Choroid plexus epithelial cell (primary cell): ENCODE measurements around the gene ASPSCR1.

Source experiments
- DNase-seq: peaks from one replicate; pipeline ENCODE4 v3.0.0-alpha.2; 2010; ENCODE audit warnings: low read depth
- H3K4me3 ChIP-seq: 2 replicates; pipeline ENCODE4 v1.5.1; 2011; ENCODE audit warnings: low read depth, mild to moderate bottlenecking, control low read depth, low read length, moderate library complexity
- TF ChIP-seq, protein P1 (sequence below): conservative IDR thresholded peaks from 2 replicates; pipeline ENCODE4 v1.5.1; 2011; ENCODE audit warnings: low read depth, mild to moderate bottlenecking, control low read depth, inconsistent platforms, low read length, moderate library complexity

ASPSCR1 gene

DNA sequence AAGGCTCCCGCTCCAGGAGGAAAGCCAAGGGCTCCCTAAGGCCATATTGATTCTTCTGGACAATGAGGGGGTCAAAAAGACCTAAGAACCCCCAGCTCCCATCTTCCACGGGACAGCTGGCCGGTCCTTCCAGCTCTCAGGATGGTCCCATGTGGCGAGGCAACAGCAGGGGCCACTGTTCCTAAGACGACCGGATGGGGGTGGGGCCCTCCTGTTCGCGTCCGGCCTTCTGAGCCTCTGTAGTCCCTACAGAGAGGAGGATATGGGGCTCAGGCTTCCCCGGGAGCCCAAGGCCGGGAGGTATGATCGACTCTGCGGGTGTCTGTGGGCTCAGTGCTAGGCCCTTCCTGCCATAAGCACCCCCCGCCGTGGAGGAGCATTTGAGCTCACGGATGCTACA lies 66.1 kb downstream of the ASPSCR1 start:
- no peak for DNase-seq
- no peak overlapping the region for H3K4me3 ChIP-seq
- TF ChIP-seq, protein P1, sequence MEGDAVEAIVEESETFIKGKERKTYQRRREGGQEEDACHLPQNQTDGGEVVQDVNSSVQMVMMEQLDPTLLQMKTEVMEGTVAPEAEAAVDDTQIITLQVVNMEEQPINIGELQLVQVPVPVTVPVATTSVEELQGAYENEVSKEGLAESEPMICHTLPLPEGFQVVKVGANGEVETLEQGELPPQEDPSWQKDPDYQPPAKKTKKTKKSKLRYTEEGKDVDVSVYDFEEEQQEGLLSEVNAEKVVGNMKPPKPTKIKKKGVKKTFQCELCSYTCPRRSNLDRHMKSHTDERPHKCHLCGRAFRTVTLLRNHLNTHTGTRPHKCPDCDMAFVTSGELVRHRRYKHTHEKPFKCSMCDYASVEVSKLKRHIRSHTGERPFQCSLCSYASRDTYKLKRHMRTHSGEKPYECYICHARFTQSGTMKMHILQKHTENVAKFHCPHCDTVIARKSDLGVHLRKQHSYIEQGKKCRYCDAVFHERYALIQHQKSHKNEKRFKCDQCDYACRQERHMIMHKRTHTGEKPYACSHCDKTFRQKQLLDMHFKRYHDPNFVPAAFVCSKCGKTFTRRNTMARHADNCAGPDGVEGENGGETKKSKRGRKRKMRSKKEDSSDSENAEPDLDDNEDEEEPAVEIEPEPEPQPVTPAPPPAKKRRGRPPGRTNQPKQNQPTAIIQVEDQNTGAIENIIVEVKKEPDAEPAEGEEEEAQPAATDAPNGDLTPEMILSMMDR = no peak

DNA sequence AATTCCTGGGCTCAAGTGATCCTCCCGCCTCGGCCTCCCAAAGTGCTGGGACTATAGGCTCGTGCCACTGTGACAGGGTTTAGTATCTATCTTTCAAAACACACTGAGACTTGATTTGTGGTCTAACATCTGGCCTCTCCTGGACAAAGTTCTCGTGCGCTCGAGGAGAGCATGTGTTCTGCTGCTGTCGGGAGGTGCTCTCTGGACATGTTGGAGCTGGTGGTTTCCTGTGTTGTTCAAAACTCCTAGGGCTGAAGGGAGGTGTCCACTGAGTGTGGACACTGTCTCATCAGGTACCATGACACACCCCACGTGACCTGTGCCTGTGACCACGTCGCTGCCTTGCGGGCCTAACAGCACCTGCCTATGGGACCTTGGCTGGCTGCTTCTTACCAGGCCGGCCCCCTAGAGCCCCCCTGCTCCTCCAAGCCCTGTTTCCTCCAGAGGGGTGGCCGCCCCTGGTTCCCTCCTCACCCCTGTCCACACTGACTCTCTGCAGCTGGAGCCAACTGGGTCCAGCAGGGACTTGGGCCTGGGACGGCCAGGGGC lies 68.6 kb downstream of the ASPSCR1 start:
- TF ChIP-seq, protein P1 = no peak
- DNase-seq = no peak
- H3K4me3 ChIP-seq = no peak overlapping the region

DNA sequence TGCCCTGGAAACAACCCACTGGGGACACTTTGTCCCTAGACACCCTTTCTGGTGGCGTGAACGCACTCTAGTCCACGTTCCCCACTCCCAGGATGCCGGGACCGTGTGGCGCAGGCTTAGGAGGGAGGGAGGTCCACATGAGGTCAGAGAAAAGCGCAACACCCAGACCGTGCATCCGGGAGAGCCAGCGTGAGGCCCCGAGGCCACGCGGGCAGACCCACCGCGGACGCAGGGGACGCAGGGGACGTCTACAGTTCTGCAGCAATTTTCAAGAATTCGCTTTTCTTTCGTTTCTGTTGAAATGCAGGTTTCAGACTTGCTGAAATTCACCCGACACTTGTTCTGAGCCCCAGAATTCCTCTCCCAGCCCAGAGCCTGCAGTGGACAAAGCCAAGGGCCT lies 69.5 kb downstream of the ASPSCR1 start:
- DNase-seq = no peak
- TF ChIP-seq, protein P1 = no peak
- H3K4me3 ChIP-seq = no peak overlapping the region

DNA sequence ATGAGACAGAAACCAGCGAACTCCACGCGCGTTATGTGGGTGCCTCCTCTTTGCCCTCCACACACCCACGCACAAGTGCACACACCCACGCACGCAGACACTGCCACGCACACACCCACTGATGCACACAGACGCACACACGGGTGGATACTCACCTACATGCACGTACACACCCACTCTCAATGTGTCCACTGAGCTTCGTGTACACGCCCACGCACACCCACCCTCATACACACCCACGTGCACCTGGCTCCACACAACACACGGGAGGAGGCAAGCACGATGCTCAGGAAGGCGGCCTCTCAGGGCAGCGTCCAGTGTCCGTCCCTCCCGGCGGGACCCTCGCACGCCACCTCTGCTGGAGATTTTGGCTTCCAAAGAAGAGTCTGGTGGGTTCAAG lies 70.0 kb downstream of the ASPSCR1 start:
- DNase-seq = no peak
- TF ChIP-seq, protein P1 = no peak
- H3K4me3 ChIP-seq = no peak overlapping the region

DNA sequence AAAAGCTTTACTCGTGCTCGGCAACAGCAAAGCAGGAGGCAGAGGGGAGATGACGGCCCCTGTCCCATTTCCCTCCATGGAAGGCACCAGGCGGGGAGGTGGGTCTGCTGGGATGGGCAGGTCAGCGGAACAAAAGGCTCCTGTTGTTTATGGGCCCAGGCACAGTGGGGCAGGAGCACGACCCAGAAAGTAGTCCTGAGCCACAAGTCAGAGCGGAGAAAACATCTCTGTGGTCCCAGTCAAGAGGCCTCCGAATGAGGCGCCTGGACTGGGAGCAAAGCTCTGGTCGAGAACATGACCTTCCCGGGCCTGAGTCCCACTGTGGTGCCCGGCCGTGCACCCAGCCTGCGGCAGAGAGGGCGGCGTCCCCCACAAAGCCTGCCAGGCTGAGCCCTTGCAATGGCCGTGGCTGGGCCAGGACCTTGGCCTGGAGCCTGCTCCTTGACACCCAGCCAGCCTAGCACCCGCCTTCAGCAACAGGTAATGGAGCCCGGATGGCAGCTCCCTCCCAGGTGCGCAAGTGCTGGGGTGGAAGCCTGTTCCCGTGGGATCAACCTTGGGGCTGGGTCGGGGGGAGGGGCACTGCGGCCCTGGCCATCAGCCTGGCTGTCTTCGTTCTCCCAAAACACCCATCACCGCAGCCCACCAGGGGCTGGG lies 70.6 kb downstream of the ASPSCR1 start:
- TF ChIP-seq, protein P1 = no peak
- DNase-seq = no peak
- H3K4me3 ChIP-seq = no peak overlapping the region

DNA sequence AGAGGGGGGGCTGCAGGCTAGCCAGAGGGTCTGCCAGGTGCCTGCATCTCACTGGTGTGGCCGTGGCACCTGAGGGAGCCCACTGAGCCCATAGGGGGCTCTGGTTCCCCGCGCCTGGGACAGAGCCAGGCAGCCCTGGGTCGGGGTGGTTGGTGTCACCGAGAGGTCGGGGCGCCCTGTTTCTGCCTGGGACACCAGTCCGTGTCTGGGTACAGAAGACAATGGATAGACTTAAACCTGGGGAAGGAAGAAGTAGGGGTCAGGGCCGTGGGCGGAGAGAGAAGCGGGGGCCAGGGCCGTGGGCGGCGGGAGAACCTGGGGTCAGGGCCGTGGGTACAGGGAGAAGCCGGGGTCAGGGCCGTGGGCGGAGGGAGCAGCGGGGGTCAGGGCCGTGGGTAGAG lies 71.1 kb downstream of the ASPSCR1 start:
- DNase-seq = no peak
- TF ChIP-seq, protein P1 = no peak
- no peak overlapping the region for H3K4me3 ChIP-seq

DNA sequence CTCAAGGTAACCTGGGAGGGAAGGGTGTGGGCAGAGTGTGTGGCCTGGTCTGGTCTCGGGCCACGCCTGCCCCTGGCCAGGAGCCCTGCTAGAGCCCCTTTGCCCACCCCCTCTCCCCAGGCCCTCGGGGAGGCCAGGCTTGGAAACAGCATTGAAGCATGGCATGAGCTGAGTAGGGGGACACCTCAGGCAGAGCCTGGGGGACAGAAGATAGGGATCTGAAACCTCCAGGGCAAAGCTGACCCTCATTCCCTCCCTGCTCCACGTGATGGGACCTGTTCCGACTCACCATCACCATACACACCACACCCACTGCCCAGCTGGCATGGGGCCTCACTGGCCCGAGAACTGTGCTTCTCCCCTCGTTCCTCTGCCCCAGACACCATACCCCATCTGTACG lies 71.7 kb downstream of the ASPSCR1 start:
- DNase-seq = no peak
- TF ChIP-seq, protein P1 = no peak
- no peak overlapping the region for H3K4me3 ChIP-seq
